HFF-Myc (cell line): Measurements from ENCODE around the gene CLCN2.

Experiments used
- DNase-seq: peaks from one replicate; pipeline ENCODE4 v3.0.0-alpha.2; 2011; ENCODE audit warnings: low read depth; ENCODE audit errors: extremely low read depth
- H3K4me3 ChIP-seq: replicated peaks from 2 replicates; pipeline ENCODE4 v1.5.1; 2011; ENCODE audit warnings: low read depth, mild to moderate bottlenecking, control low read depth, low read length
- CTCF ChIP-seq: IDR thresholded peaks from 2 replicates; pipeline ENCODE4 v1.5.1; 2012; ENCODE audit warnings: mild to moderate bottlenecking, low read depth, low read length, control low read depth; ENCODE audit errors: missing control alignments

The CLCN2 gene

GRCh38 chr3:184375747-184376461, 14.5 kb upstream of the CLCN2 start:
- TF ChIP-seq CTCF = no peak
- H3K4me3 ChIP-seq = no peak overlapping the region
- DNase-seq = no peak

GRCh38 chr3:184373422-184373821, 12.0 kb upstream of the CLCN2 start:
- no peak for TF ChIP-seq CTCF
- DNase-seq = no peak
- H3K4me3 ChIP-seq = no peak overlapping the region

GRCh38 chr3:184372911-184373310, 11.5 kb upstream of the CLCN2 start:
- no peak for DNase-seq

GRCh38 chr3:184372296-184372821, 11.0 kb upstream of the CLCN2 start:
- no peak for DNase-seq
- no peak for TF ChIP-seq CTCF
- H3K4me3 ChIP-seq = no peak overlapping the region

More at GRCh38 chr3:184372911-184373310, 11.5 kb upstream of the CLCN2 start:
- no peak for TF ChIP-seq CTCF
- H3K4me3 ChIP-seq = no peak overlapping the region

- no peak overlapping the region for H3K4me3 ChIP-seq
- DNase-seq = peak; percentile 70
- TF ChIP-seq CTCF = peak; percentile 98
Observed at GRCh38 chr3:184371570-184372018, 10.2 kb upstream of the CLCN2 start.

- H3K4me3 ChIP-seq = no peak overlapping the region
- no peak for TF ChIP-seq CTCF
- DNase-seq = no peak
Observed at GRCh38 chr3:184368586-184369183, 7.3 kb upstream of the CLCN2 start.

GRCh38 chr3:184368116-184368515, 6.7 kb upstream of the CLCN2 start:
- no peak for TF ChIP-seq CTCF
- no peak overlapping the region for H3K4me3 ChIP-seq
- no peak for DNase-seq
